Suppressor macrophage (primary cell): ENCODE results near the gene RAD51B.
A peak's percentile ranks its signal among the peaks of the same experiment; 100 is the strongest.
"Not testable (repeated sequence)": the region's sequence is repeated elsewhere in the genome, so short reads cannot be mapped to it uniquely, and the experiment has no call there.

Source experiments
- DNase-seq, 4 experiments: peaks; one replicate each; pipeline ENCODE4 v3.0.0-alpha.2; 2020 to 2022

Gene RAD51B

DNA sequence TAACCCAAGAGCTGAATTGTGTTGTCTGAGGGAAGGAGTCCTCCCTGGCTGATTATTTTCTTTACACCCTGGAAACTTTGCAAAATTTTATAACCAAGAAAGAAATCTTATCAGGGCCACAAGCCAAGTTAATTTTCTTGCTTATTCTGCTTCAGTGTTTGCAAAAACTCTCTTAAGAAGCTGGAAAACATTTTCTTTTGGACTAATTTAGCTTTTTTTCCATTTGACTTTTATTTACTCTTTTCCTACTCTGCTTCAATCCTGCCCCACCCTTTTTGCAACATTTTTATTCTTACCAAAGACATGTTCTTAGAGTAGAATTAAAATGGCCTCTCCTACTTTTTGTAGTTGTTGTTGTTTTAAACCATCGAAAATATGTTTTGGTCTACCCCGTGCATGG lies 594.5 kb downstream of the RAD51B start:
- DNase-seq, result no peak

DNA sequence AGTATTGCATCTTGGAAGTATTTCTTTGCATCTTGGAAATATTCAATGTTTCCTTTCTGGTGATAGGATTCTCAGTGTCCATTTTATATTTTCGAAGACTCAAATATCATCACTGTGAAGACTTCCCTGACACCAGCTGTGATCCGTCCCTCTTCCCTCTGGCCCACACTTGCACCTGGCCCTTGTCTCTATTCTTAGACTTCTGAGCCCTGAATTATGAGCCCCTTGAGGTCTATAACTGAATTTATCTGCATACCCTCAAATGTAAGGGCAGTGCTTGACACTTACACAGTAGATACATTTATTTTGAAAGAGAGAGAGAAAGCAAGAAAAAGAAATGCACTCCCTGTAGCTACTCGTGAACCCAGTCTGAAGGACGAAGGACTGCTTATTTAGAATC lies 596.6 kb downstream of the RAD51B start:
- DNase-seq, result no peak

DNA sequence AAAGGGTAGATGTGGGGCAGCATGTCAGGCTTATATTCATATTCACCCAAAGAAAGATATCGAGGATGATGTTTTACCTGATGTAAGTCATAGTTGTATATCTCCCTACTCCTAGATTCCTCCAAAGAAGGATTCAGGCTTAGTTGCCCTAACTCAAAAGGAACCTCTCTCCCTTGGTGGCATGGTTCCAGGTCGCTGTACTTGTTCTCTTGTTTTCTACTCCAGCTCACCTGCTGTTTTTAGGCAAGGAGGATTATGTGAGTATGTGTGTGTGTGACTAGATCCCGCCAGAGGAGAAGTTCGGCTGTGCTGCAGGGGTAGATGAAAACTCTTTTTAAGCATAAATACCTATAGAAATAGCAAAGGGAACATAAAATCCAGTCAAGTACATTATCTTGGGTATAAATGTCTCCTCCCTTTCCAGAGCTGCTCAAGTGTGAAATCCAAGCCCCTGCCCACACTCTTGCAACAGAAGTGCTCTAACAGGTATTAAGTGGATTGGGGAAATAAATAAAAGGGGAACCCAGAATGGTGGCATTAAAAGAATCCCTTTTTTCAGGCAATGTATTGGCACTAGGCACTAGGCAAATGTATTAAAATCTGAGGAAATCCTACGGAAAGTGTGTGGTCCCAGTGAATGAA lies 597.6 kb downstream of the RAD51B start:
- no peak for DNase-seq

DNA sequence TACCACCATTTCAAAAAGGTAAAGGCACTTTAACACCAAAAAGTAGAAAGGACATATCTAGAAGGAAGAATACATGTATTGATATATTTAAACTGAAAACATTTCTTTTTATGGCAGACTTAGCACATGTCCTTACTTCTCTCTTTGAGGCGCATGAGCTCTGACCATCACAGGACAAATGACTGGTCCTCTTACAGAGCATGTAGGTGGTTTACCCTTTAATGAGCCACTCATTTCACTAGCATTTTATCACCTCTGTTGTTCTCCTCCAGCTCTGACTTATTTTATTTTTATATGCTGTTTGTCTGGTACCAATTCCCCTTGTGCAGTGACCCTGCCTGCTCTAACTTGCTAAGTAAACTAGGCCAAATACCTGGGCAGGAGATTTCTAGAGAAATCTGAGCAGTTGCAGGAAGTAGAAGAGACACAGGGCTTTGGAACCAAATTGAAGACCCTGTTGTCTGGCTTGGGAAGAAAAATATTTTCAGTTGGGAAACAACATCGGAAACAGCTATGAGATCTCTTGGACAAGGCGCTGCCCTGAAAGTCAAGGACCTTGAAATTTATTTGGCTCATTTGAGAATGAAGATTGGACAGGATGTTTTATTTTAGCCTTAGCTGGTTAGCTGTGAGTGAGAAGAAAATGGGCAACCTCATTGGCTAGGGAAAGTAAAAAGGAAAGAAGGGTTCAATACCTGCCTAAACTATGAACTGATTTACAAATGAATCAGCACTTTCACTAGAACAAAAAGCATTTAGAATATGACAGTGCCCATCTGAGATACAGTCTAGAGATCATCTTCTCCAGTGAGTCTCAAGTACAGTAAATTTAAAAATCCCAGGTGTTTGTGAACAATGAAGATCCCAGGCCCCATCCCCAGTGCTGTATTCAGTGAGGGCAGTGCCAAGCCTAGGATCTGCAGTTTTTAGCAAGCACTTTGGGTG lies 598.9 kb downstream of the RAD51B start:
- DNase-seq, result peak in 3 of 4 experiments; percentile 37 to 62 (median 55)

DNA sequence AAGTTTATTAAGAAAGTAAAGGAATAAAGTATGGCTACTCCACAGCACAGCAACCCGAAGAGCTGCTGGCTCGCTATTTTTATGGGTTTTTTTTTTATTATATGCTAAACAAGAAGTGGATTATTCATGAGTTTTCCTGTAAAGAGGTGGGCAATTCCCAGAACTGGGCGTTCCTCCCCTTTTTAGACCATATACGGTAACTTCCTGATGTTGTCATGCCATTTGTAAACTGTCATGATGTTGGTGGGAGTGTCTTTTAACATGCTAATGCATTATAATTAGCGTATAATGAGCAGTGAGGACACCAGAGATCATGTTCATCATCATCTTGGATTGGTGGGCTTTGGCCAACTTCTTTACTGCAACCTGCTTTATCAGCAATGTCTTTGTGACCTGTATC lies 600.8 kb downstream of the RAD51B start:
- DNase-seq, result no peak

DNA sequence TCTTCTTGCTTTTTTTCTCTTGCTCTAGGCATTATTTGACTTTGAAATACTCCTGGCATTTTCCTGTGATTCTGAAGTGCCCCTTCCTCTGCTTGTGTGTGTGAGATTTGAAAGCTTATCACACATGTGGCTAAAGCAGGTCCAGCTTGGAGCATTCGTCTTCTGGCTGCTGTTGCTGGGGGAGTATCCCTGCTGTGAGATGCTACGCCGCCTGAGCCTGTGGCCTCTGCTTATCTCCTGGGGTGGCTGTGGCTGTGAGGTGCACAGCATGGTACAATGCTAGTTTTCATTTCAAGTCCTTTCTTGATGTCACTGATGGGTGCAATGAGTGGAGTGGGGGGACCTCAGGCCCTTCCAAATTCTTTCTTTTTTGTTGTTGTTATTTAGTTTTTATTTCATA lies 601.5 kb downstream of the RAD51B start:
- no peak for DNase-seq

DNA sequence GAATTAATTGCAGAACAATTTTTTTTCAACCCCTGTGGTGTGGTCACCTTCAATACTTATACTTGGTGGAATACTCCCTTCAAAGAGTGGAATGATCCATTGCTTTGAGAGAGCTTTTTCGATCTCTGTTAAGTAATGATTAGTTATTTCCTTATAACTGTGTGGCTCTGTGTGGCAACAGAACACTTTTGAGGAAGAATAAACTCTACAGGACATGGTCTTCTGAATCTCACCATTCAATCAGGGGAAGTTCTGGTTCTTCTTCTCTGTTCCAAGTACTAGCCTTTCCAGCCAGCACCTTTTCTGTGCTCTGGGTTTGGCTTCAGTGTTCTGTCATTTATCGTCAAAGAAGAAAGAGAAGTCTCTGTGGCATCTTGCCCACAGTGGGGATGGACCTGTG lies 604.1 kb downstream of the RAD51B start:
- peak; percentile 25 to 71 (median 54) for DNase-seq

DNA sequence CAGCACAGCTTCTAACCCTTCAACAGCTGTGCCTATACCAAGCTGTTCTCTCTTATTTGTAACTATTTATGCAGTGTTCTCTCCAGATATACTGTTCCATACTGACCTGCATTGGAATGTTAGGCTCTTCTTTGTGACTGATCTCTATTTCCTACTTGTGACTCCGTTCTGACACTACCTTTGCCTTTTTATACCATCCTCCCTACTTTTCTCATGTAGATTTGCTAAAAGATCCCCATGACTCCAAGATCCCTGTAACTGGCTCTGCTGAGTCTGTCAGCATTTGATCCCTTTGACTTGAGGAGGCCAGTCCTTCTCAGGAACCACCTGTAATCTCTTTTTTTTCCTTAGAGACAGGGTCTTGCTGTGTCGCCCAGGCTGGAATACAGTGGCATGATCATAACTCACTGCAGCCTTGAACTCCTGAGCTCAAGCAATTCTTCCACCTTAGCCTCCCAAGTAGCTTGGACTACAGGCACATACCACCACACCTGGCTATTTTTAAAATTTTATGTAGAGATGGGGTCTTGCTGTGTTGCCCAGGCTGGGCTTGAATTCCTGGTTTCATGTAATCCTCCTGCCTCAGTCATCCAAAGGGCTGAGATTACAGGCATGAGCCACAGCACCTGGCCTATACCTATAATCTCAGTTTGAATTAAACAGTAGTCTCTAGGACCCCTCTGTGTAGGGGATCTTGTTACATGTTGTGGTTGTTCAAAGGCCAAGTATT lies 605.0 kb downstream of the RAD51B start:
- no peak for DNase-seq

DNA sequence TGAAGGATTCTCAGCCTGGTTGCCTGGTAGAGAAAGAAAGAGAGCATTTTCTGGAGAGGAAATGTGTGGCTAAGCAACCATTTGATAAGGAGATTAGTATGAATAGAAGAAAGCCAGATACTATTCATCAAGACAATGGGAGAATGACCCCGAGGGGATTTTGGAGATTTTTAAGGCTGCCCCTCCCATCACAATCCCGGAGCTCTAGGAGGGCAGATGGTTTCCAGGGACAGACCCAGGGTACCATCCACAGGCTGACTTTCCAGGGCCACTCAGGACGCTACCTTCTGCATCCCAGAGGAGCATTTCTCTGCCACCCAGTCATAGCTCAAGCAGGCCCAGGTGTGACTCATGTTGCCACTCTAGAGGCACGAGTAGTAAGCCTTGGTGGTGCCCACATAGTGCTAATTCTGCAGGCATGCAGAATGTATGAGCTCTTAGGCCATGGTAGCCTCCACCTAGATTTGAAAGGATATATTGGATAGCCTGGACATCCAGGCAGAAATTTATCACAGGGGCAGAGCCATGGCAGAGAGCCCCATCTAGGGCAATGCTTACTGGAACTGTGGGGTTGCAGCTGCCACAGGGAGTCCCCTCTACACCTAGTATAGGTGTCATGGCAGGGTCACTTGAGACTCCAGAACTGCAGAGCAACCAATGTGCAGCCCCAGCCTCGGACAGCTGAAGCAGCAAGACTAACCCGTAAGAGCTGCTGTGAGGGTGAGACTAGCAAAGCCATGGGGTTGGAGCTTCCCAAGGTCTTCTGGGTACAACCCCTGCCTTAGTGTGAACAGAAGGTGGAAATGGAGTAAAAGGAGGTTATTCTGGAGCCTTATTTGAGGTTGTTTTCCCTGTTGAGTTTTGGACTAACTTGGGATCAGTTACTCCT lies 607.3 kb downstream of the RAD51B start:
- no peak for DNase-seq

DNA sequence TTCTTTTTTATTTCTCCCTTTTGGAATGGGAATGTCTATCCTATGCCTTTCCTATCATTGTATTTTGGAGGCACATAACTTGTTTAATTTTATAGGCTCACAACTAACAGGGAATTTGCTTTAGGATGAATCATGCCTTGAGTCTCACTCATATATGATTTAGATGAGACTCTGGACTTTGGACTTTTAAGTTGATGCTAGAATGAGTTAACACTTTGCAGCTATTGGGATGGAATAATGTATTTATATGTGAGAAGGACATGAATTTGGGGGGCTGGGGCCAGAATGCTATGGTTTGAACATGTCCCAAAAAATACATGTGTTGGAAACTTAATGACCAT lies 607.9 kb downstream of the RAD51B start:
- no peak for DNase-seq

DNA sequence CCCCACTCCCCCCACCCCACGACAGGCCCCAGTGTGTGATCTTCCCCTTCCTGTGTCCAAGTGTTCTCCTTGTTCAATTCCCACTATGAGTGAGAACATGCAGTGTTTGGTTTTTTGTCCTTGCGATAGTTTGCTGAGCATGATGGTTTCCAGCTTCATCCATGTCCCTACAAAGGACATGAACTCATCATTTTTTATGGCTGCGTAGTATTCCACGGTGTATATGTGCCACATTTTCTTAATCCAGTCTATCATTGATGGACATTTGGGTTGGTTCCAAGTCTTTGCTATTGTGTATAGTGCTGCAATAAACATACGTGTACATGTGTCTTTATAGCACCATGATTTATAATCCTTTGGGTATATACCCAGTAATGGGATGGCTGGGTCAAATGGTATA lies 609.3 kb downstream of the RAD51B start:
- DNase-seq, result not testable (repeated sequence)

DNA sequence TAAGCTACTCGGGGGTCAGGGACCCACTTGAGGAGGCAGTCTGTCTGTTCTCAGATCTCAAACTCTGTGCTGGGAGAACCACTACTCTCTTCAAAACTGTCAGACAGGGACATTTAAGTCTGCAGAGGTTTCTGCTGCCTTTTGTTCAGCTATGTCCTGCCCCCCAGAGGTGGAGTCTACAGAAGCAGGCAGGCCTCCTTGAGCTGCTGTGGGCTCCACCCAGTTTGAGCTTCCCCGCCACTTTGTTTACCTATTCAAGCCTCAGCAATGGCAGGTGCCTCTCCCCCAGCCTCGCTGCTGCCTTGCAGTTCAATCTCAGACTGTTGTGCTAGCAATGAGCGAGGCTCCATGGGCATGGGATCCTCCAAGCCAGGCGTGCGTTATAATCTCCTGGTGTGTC lies 614.6 kb downstream of the RAD51B start:
- not testable (repeated sequence) for DNase-seq

DNA sequence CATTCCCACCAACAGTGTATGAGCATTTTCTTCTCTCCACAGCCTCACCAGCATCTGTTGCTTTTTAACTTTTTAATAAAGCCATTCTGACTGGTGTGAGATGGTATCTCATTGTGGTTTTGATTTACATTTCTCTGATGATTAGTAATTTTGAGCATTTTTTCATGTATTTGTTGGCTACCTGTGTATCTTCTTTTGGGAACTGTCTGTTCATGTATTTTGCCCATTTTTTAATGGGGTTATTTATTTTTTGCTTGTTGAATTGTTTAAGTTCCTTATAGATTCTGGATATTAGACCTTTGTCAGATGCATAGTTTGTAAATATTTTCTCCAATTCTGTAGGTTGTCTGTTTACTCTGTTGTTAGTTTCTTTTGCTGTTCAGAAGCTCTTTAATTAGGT lies 616.1 kb downstream of the RAD51B start:
- not testable (repeated sequence) for DNase-seq

DNA sequence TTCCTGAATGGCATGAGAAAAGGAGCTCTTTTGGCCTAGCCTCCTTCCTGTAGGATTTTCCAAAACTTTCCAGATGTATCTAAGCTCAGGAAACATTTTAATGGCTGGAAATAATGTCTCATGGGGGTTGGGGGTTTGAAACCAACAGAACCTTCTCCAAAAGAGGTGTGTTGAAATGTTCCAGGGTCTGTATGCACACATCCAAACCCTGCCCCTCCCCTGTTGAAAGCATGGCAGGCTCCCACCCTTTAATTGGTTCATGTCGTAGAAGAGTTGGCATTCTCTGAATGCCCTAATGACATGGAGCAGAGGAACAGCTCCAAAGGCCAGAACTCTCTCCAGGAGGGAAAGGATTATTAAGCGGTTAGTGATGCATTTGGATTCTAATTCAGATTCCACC lies 620.1 kb downstream of the RAD51B start:
- no peak for DNase-seq

DNA sequence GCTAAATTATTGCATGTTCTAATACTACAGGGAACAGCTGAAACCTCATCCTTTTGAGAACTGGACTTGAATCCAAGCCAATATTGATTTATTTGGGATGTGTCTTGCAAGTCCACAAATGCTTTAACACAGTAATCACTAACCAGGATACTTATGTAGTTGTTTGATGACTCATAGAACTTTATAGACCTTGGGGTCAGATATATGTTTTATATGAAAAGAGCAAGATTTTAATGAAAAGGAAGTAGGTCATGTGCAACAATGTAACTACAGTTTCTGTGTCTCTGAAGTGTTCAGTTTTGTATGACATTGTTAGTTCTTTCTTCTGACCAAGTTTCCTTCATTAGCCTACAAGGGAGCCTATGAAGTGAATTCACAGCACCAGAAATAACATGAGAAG lies 621.2 kb downstream of the RAD51B start:
- peak in 2 of 4 experiments; percentile 57 to 59 for DNase-seq

DNA sequence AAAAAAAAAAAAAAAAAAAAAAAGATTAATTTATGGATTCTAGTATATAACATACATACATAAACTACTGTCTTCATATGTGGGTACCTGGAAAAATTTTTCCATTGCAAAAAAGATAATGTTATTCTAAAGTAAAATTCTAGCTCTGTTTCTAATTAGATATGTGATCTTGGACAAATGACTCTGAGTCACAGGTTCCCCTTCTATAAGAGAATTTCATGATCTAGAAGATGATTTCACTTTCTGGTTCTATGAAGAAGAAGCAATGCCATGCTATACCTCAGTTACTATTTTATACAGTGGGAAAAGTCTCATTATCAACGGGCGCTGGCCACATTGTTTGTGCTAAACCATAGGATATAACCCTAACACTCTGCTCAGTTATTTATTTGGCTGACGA lies 622.0 kb downstream of the RAD51B start:
- DNase-seq, result peak in 2 of 4 experiments; percentile 77 to 78

DNA sequence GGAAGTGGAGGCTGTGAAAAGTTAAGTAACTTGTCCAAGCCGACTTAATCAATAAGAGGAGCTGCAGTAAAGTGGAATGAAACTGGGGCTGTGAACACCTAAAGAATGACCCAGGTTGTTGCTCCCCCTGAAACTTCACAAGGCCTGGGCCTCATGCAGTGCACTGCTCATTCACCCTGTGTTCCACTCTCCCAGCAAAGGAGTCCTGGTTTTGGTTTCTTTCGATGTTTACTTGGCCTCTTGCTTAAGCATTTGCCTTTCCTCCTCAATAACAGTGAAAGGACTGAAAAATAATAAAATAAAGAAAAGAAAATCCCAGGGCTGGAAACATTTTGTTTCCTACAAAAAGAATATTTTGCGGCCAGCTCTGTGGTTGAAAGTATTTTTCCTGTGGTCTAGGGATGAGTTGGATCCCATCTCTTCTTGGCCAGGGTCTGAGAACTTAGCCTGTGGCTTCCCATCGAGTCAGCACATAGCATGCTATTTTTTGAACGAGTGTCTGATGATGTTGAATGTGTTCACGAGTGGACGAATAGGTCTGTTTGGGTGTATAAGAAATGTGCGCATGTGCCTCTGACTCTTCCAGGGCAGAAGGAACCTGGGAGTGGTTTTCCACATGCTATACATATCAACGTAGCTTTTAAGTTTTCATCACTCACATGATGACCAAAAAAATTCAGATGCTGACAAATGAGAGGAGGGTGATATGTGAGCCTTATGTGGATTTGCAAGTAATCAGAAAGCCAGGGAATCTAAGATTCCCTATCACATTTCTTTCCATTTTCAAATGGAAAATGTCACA lies 623.5 kb downstream of the RAD51B start:
- DNase-seq, result no peak

DNA sequence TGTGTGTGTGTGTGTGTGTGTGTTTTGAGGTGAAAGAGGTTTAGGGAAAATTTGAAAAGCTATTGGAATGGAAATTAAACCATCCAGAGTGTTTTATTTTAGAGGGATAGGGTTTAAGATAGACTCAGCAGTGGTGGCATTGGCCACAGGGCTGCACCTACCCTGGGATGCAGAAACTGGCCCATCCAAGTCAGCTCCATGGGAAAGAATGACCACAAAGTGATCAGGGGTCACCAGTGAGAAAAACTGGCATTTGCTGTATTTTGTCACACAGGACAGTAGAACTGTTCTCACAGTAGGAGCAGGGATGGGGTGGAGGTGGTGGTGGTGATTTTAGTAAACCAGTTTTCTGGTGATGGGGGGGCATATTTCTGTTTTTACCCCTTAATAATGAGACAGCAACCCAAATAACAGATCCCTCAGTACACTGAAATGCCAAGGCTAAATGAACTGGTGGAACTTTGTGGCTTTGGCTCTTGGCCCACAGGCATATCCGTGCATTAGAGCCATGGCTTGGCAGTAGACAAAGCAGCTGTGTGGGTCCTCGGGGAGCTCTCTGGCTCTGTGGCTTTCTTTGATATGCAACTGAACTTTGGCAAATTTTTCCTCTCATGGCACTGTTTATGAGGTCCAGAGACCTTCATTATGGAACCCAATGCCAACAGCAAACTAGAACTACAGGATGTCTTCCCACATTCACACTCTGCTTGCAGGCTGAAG lies 625.0 kb downstream of the RAD51B start:
- DNase-seq, result no peak

DNA sequence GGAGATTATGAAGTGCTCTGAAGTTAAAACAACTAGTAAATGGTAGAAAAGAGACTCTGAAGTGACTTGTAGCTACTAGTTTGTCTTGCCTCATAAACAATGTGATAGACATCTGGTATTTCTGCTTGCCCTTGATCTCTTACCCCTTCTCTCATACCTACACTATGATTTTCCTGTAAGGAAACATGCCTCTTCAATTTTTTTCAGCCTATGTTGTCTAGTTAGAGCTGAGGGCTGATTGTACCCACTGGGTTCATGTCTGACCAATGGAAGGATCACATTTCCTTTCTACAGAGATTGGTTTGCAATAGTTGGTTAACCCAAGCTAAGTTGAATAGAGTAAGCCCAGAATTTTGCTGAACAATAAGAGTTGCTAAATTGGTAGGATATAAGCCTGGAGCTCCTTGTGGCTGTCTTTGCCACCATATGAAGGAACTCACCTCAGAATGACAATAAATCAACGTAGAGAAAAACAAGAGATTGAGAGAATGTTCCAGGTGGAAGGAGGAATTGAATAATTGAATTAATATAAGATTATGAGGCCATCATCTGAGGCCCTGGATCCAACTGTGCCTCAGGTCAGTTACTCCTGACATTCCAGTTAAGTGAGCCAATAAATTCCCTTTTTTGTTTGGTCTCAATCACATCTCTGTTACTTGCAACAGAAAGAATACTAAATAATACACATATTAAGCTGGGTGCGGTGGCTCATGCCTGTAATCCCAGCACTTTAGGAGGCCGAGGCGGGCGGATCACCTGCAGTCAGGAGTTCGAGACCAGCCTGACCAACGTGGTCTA lies 626.9 kb downstream of the RAD51B start:
- no peak for DNase-seq
